HAP-1 (cell line): ENCODE results near the gene URI1.

ENCODE experiments used
- DNase-seq, 2 experiments: peaks; one replicate each; pipeline ENCODE4 v3.0.0-alpha.2; 2016 to 2020; ENCODE audit warnings: low spot score in 2 of 2
- H3K27me3 ChIP-seq: fragments of 250-450 bp; sonication (Bioruptor Pico); 2 replicates; pipeline ENCODE4 v1.5.1; 2020; ENCODE audit warnings: low read depth, mild to moderate bottlenecking, moderate library complexity
- H3K36me3 ChIP-seq: fragments of 250-450 bp; sonication (Bioruptor Pico); replicated peaks from 2 replicates; pipeline ENCODE4 v1.5.1; 2020; ENCODE audit warnings: mild to moderate bottlenecking
- H3K4me1 ChIP-seq: fragments of 250-450 bp; sonication (Bioruptor Pico); 2 replicates; pipeline ENCODE4 v1.5.1; 2020; ENCODE audit warnings: mild to moderate bottlenecking
- H3K4me3 ChIP-seq: fragments of 250-450 bp; sonication (Bioruptor Pico); 2 replicates; pipeline ENCODE4 v1.5.1; 2020; ENCODE audit warnings: mild to moderate bottlenecking, moderate library complexity
- H3K9me3 ChIP-seq: fragments of 250-450 bp; sonication (Bioruptor Pico); 2 replicates; pipeline ENCODE4 v1.5.1; 2020; ENCODE audit warnings: mild to moderate bottlenecking, moderate library complexity
- in situ Hi-C: fragments of 300-500 bp; cut with MboI; formaldehyde crosslinking; loops from 3 replicates; pipeline ENCODE4 v1.14.3; 2020; ENCODE audit warnings: low sequenced_read_pairs, inconsistent platforms, mixed read lengths

The URI1 gene

DNA sequence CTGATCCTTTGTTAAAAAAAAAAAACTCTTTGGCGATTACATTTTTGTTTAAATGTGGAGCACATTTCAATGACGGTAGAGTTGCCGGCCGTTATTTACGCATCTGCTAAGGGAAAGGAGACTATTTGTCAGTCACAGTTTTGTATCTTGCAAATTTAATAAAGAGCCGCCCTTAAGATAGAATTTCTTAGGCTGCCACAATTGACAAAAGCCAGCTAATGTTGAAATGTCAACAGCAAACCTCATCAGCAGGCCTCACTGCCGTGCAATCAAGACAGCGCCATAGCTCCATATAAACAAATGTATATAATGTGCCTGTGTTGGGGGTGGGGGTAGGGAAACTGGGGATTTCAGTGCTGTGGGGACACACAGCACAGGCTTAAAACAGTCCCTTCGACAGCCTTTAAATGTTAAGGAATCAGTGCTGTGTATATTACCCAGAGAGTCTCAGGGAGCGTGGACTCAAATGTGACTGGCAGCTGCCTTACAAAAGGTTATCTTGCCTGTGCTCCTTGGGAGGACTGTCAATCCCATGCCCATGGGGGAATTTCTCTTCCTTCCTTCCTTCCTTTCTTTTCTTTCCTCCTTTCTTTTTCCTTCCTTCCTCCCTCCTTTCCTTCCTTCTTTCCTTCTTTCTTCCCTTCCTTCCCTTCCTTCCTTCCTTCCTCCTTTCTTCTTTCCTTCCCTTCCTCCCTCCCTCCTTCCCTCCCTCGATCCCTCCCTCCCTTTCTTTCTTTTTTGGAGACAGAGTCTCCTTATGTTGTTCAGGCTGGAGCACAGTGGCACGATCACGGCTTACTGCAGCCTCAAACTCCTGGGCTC, 108.0 kb downstream of the URI1 start:
- in situ Hi-C loops, result no loop called here

DNA sequence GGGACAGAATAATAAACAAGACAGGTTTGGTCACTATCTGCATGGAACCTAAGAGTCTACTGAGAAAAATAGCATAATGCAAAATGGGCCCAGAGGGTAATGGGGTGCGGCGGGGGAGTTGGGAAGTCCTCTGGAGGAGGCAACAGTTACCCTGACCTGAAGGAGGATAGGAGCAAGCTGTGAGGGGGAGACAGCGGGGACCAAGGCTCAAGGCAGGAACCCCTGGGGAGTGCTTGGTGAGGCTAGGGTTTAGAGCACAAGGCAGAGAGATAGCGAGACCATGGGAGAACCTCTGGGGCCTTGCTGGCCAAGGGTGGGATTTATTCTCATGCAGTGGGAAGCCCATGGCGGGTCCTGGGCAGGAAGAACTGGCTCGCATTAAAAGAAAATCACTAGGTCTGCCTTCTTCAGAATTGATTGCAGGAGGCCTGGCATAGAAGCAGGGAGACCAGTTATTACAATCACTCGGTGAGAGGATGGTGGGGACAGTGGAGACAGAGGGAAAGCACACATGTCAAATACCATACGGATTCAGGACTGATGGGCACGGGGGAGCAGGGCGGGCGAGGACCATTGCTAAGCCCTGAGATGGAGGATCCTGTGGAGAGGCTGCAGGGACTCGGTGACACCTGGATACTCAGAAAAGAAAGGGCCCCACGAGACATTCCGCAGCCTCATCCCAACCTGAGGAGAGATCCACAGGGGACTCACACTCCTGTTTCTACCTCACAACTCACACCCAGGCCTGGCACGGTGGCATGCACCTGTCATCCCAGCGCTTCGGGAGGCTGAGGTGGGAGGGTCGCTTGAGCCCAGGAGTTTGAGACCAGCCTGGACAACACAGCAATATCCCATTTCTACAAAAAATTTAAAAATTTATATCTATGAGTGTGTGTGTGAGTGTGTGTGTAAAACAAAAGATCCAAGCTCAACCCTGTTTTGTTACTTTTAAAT, 110.4 kb downstream of the URI1 start:
- no peaks in the 10 kb centered on the region for H3K27me3 ChIP-seq
- peaks cover 23% of the 10 kb centered on the region for H3K4me1 ChIP-seq
- H3K36me3 ChIP-seq, result no peaks in the 10 kb centered on the region
- no peak for DNase-seq
- no peaks in the 10 kb centered on the region for H3K9me3 ChIP-seq
- in situ Hi-C loops, result no loop called here
- no peak overlapping the region for H3K4me3 ChIP-seq

More for the DNA sequence above, 108.0 kb downstream of the URI1 start:
- peak; percentile 34 to 49 for DNase-seq
- Histone ChIP-seq H3K9me3 (no peaks in the 10 kb centered on the region), H3K4me3 (no peak overlapping the region), H3K36me3 (no peaks in the 10 kb centered on the region), H3K27me3 (no peaks in the 10 kb centered on the region), H3K4me1 (peaks cover 39% of the 10 kb centered on the region)

- Histone ChIP-seq H3K9me3 (no peaks in the 10 kb centered on the region), H3K36me3 (no peaks in the 10 kb centered on the region), H3K4me3 (no peak overlapping the region), H3K4me1 (peaks cover 14% of the 10 kb centered on the region), H3K27me3 (no peaks in the 10 kb centered on the region)
- in situ Hi-C loops, result no loop called here
- no peak for DNase-seq
Measured at GRCh38 chr19:30053558-30053957, 111.5 kb downstream of the URI1 start.

- in situ Hi-C loops, result no loop called here
- H3K9me3 ChIP-seq, result no peaks in the 10 kb centered on the region
- H3K36me3 ChIP-seq, result no peaks in the 10 kb centered on the region
- H3K4me3 ChIP-seq, result no peak overlapping the region
- peaks cover 11% of the 10 kb centered on the region for H3K4me1 ChIP-seq
- DNase-seq, result no peak
- no peaks in the 10 kb centered on the region for H3K27me3 ChIP-seq
Measured at GRCh38 chr19:30054210-30054609, 112.2 kb downstream of the URI1 start.

DNA sequence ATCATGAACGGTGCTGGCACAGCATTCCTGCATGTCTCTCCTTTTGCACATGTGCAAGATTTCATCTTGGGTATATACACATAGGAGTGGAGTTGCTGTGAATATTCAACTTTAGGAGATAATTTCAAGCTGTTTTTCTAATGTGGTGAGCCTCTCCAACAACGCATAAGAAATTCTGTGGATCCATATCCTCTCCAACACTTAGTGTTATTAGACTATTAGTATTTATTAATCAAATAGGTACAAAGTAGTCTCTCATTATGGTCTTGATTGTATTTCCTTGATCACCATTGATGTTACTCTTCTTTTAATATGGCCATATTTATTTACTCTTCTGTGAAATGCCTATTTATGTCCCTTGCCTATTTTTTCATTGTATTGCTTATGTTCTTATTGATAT, 114.5 kb downstream of the URI1 start:
- H3K36me3 ChIP-seq, result no peaks in the 10 kb centered on the region
- H3K9me3 ChIP-seq, result no peaks in the 10 kb centered on the region
- DNase-seq, result no peak
- H3K27me3 ChIP-seq, result no peaks in the 10 kb centered on the region
- H3K4me3 ChIP-seq, result no peak overlapping the region
- H3K4me1 ChIP-seq, result no peaks in the 10 kb centered on the region
- in situ Hi-C loops, result no loop called here

DNA sequence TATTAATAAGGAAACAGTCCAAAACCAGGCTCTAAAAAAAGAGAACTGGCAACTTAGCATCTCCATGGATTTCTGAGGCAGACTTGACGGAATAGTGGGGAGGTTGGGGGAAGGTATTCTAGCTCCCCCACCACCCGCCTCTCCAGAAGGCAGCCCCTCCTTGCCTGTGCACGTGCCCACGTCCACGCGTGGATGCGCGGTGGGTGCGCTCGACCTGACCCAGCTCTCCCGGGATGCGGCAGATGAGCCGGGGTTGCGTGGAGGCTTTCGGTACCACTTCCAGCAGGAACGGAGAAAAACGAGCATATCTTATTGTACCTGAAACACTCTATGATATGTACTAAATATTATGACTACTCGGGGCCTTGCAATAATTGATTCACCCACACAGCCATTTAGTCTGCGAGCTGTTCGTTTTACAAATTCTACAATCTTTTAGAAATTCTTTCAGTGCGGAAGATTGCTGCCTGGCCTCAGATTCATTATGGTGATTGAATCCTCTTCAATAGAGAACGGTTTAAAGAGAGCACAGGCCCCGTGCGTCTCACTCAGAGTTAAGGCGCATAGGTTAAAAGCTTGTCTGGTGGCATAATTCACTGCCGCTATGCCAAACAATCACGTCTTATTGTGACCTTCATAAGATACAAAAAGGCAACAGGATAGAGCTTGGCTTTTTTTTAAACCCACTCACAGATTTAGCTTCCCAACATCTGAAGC, 117.9 kb downstream of the URI1 start:
- no peak overlapping the region for H3K4me3 ChIP-seq
- no peaks in the 10 kb centered on the region for H3K27me3 ChIP-seq
- H3K4me1 ChIP-seq, result no peaks in the 10 kb centered on the region
- no peaks in the 10 kb centered on the region for H3K36me3 ChIP-seq
- in situ Hi-C loops, result no loop called here
- no peaks in the 10 kb centered on the region for H3K9me3 ChIP-seq
- no peak for DNase-seq

- no peak for DNase-seq
- H3K27me3 ChIP-seq, result no peaks in the 10 kb centered on the region
- no peaks in the 10 kb centered on the region for H3K36me3 ChIP-seq
- no peaks in the 10 kb centered on the region; the same call in 1 of the 2 replicates for H3K4me1 ChIP-seq
- H3K9me3 ChIP-seq, result no peaks in the 10 kb centered on the region
- in situ Hi-C loops, result no loop called here
- no peak overlapping the region for H3K4me3 ChIP-seq
Measured at GRCh38 chr19:30060531-30061222, 118.6 kb downstream of the URI1 start.

DNA sequence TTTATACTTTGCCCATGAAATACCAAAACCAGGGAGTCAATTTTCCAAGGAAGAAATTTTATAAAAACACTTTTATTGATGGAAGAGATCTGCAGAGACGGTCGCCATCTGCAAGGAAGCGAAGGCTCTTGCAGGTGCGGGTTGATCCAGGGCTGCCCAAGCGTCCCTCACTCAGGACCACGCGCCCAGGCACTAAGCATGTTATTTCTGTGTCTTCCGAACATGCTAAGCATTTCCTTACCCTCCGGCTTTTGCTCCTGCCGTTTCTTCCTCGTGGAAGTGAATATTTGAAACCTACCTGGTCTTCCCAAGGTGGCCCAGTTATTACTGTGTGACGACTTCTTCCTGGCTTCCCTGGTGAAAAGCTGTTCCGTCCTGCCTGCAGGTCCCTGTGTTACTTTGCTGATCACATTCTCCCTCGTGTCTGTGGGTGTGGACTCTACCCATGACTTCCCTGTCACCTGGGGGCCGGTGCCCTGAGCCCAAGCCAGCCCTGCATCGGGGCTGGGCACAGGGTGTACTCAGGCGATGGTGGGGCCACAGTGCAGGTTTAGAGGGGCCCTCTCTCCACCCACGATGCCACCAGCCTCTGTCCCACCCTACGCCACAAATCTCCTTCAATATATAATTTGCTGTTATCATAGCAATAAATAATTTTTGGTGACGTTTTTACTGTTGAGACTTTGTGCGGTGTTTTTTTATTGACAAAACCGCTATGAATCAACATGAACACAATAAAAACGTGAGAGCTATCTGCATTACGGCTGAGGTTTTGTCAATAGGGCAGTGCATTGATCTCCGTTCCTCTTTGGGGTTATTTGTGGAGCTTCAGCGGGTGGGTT, 119.4 kb downstream of the URI1 start:
- Histone ChIP-seq H3K36me3 (no peaks in the 10 kb centered on the region), H3K4me3 (no peak overlapping the region), H3K4me1 (no peaks in the 10 kb centered on the region; the same call in 1 of the 2 replicates), H3K9me3 (no peaks in the 10 kb centered on the region), H3K27me3 (no peaks in the 10 kb centered on the region)
- in situ Hi-C loops, result no loop called here
- no peak for DNase-seq

- H3K4me1 ChIP-seq, result no peaks in the 10 kb centered on the region; the same call in 1 of the 2 replicates
- no peak overlapping the region for H3K4me3 ChIP-seq
- H3K27me3 ChIP-seq, result no peaks in the 10 kb centered on the region
- H3K9me3 ChIP-seq, result no peaks in the 10 kb centered on the region
- in situ Hi-C loops, result no loop called here
- no peaks in the 10 kb centered on the region for H3K36me3 ChIP-seq
- DNase-seq, result no peak
Measured at GRCh38 chr19:30062065-30062906, 120.2 kb downstream of the URI1 start.

DNA sequence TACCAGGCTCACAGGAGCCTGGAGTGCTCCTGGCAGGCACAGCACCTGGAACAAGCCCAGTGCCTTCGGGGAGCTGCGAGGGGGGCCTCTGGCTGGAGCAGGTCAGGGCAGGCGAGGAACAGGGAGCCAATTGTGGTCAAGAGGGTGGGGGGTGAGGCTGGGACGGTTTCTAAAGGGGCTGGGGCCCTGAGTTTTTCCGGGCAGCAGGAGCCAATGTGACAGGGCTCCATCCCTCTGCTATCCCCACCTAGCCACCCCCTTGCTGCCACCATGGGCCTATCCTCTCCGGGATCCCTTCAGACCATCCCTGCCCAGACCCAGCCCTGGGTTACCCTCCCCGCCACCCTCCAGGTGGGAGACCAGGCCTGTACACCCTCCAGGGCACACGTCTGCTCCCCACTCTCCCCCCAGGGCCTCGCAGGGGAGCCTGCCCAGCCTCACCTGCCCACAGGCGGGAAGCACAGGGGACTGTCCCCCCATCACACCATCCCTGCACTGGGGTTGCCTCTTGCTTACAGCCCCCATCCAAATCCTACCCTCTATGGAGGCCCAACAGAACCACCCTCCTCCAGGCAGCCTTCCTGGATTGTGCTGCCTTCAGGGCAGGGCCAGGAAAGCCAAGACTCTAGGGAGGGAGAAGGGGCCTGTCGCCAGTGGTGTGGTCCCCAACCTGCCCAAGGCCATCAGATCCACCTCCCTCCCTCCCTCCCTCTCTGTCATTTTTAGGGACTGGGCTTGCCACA, 121.0 kb downstream of the URI1 start:
- Histone ChIP-seq H3K9me3 (no peaks in the 10 kb centered on the region), H3K4me1 (no peaks in the 10 kb centered on the region; the same call in 1 of the 2 replicates), H3K36me3 (no peaks in the 10 kb centered on the region), H3K4me3 (no peak overlapping the region), H3K27me3 (no peaks in the 10 kb centered on the region)
- DNase-seq, result no peak
- in situ Hi-C loops, result no loop called here

DNA sequence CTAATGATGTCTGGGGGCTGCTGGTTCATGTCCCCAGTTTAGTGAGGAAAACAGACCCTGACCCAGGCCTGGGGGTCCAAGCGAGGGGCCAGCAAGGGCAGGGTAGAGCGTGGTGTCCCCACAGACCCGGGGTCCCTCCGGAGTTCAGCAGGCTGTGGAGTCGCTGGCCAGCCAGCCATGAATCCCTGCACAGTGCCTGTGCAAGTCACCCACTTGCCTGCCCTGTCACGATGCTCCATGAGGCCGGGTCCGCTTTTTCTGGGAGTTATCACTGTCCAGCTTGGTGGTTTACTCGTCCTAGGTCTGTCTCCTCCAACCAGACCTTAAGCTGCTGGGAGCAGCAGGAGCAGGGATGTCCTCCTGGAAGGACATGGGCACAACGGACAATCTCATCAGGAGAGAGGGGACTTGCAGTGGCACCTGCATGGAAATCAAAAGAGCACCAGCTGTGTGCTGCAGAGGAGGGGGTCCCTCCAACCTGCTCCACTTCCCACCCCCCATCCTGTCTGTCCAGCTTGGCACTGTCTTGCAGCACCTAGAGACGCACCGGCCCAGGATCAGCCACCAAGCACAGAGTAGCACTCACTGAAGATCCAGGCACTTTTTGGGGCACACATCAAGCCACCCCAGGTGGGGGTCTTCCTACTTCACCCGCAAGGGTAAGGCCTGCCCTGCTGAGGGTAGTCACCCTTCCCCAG, 121.8 kb downstream of the URI1 start:
- Histone ChIP-seq H3K27me3 (no peaks in the 10 kb centered on the region), H3K4me3 (no peak overlapping the region), H3K9me3 (no peaks in the 10 kb centered on the region), H3K36me3 (no peaks in the 10 kb centered on the region), H3K4me1 (no peaks in the 10 kb centered on the region; the same call in 1 of the 2 replicates)
- in situ Hi-C loops, result no loop called here
- DNase-seq, result no peak
